Globus pallidus (tissue), 1 donor: Measurements from ENCODE around the gene ARID4B.
A peak's percentile ranks its signal among the peaks of the same experiment; 100 is the strongest.
"Not testable (repeated sequence)": the region's sequence is repeated elsewhere in the genome, so short reads cannot be mapped to it uniquely, and the experiment has no call there.

Experiments
- DNase-seq: peaks from one replicate; pipeline ENCODE4 v3.0.0-alpha.2; 2015; ENCODE audit warnings: low spot score

Gene ARID4B

GRCh38 chr1:235268379-235269125 lies 59.4 kb downstream of the ARID4B start:
- DNase-seq: no peak

- DNase-seq: no peak
Measured at GRCh38 chr1:235266967-235267366, 61.0 kb downstream of the ARID4B start.

- no peak for DNase-seq
Measured at GRCh38 chr1:235266325-235266724, 61.7 kb downstream of the ARID4B start.

- DNase-seq: no peak
Measured at GRCh38 chr1:235265900-235266299, 62.1 kb downstream of the ARID4B start.

GRCh38 chr1:235264327-235264726 lies 63.7 kb downstream of the ARID4B start:
- no peak for DNase-seq

GRCh38 chr1:235262539-235262938 lies 65.4 kb downstream of the ARID4B start:
- DNase-seq: no peak

- no peak for DNase-seq
Measured at GRCh38 chr1:235261243-235261642, 66.7 kb downstream of the ARID4B start.

- no peak for DNase-seq
Measured at GRCh38 chr1:235259133-235259778, 68.7 kb downstream of the ARID4B start.

GRCh38 chr1:235258068-235258467 lies 69.9 kb downstream of the ARID4B start:
- not testable (repeated sequence) for DNase-seq

- no peak for DNase-seq
Measured at GRCh38 chr1:235254721-235255120, 73.3 kb downstream of the ARID4B start.

- DNase-seq: peak; percentile 63
Measured at GRCh38 chr1:235253219-235253962, 74.6 kb downstream of the ARID4B start.

GRCh38 chr1:235250430-235250829 lies 77.5 kb downstream of the ARID4B start:
- DNase-seq: no peak

GRCh38 chr1:235246022-235246948 lies 81.7 kb downstream of the ARID4B start:
- no peak for DNase-seq

GRCh38 chr1:235244974-235245592 lies 82.9 kb downstream of the ARID4B start:
- no peak for DNase-seq

- DNase-seq: no peak
Measured at GRCh38 chr1:235240960-235241359, 87.0 kb downstream of the ARID4B start.

GRCh38 chr1:235239851-235240250 lies 88.1 kb downstream of the ARID4B start:
- DNase-seq: no peak

GRCh38 chr1:235238558-235238957 lies 89.4 kb downstream of the ARID4B start:
- DNase-seq: no peak

GRCh38 chr1:235236128-235236527 lies 91.9 kb downstream of the ARID4B start:
- no peak for DNase-seq

GRCh38 chr1:235229868-235230267 lies 98.1 kb downstream of the ARID4B start:
- no peak for DNase-seq

GRCh38 chr1:235227414-235227813 lies 100.6 kb downstream of the ARID4B start:
- no peak for DNase-seq

GRCh38 chr1:235226933-235227332 lies 101.0 kb downstream of the ARID4B start:
- no peak for DNase-seq
